Tibial nerve (tissue), 4 donors: Measurements from ENCODE around the gene EGLN3.
"Not testable (repeated sequence)": the region's sequence is repeated elsewhere in the genome, so short reads cannot be mapped to it uniquely, and the experiment has no call there.

Source experiments
- EP300 ChIP-seq, 2 donors: sonication (generic); formaldehyde crosslinking; IDR thresholded peaks; one replicate each; pipeline ENCODE4 v1.6.1; 2017; ENCODE audit warnings: antibody characterized with exemption in 2 of 2, mild to moderate bottlenecking in 1 of 2
- POLR2A ChIP-seq, 2 donors: fragments of 450-650 bp; IDR thresholded peaks; one replicate each; pipeline ENCODE4 v1.6.1; 2017; ENCODE audit warnings: antibody characterized with exemption in 2 of 2, mild to moderate bottlenecking in 2 of 2, moderate library complexity in 2 of 2
- TF ChIP-seq, protein P1 (sequence below), 5 experiments: fragments of 200-600 bp in 3 of 5; fragments of 450-650 bp in 2 of 5; sonication (generic) in 3 of 5; IDR thresholded peaks; one replicate each; pipeline ENCODE4 v1.5.1; 2016 to 2019; ENCODE audit warnings: antibody characterized with exemption in 5 of 5, mild to moderate bottlenecking in 3 of 5, moderate library complexity in 2 of 5

DNA sequence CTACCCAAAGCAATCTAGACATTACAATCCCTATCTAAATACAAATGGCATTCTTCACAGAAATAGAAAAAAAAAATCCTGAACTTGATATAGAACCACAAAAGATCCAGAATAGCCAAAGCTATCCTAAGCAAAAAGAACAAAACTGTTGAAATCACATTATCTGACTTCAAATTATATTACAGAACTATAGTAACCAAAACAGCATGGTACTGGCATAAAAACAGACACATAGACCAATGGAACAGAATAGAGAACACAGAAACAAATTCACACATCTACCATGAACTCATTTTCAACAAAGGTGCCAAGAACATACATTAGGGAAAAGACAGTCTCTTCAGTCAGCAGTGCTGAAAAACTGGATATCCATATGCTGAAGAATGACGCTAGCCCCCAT lies 19.0 kb upstream of the EGLN3 start:
- TF ChIP-seq, protein P1, sequence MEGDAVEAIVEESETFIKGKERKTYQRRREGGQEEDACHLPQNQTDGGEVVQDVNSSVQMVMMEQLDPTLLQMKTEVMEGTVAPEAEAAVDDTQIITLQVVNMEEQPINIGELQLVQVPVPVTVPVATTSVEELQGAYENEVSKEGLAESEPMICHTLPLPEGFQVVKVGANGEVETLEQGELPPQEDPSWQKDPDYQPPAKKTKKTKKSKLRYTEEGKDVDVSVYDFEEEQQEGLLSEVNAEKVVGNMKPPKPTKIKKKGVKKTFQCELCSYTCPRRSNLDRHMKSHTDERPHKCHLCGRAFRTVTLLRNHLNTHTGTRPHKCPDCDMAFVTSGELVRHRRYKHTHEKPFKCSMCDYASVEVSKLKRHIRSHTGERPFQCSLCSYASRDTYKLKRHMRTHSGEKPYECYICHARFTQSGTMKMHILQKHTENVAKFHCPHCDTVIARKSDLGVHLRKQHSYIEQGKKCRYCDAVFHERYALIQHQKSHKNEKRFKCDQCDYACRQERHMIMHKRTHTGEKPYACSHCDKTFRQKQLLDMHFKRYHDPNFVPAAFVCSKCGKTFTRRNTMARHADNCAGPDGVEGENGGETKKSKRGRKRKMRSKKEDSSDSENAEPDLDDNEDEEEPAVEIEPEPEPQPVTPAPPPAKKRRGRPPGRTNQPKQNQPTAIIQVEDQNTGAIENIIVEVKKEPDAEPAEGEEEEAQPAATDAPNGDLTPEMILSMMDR (IDR thresholded peaks at IDR 0.05) = not testable (repeated sequence)
- not testable (repeated sequence) for TF ChIP-seq EP300, POLR2A (IDR thresholded peaks at IDR 0.05)
